BJ (cell line): ENCODE data around the gene NUDT3. TPM values are rescaled to one million over a fixed set of nuclear protein-coding genes. Genes with fewer than 3 reads are reported as not detected.

Experiments used
- CTCF ChIA-PET: fragments of 350-600 bp; formaldehyde crosslinking; extraction: SDS; loops from one replicate; lab custom pipeline; 2021; ENCODE audit warnings: antibody characterized with exemption, inconsistent platforms; lab: Yijun Ruan, JAX
- POLR2A ChIA-PET: fragments of 300-600 bp; sonication (Branson Sonifier 250); formaldehyde crosslinking; extraction: SDS; loops from one replicate; lab custom pipeline; 2021; ENCODE audit warnings: antibody characterized with exemption; lab: Charles Lee
- DNase-seq: peaks from one replicate; pipeline ENCODE4 v3.0.0-alpha.2; 2011; ENCODE audit warnings: low read depth
- H3K27me3 ChIP-seq: 2 replicates; pipeline ENCODE4 v1.6.0; 2011; ENCODE audit warnings: low read length; ENCODE audit not compliant: control insufficient read depth, insufficient read depth
- H3K36me3 ChIP-seq: 2 replicates; pipeline ENCODE4 v1.5.1; 2011; ENCODE audit warnings: low read length; ENCODE audit not compliant: control insufficient read depth, insufficient read depth
- H3K4me3 ChIP-seq: 2 replicates; pipeline ENCODE4 v1.5.1; 2011; ENCODE audit warnings: low read depth, mild to moderate bottlenecking, control low read depth, low read length
- CTCF ChIP-seq: IDR thresholded peaks from 2 replicates; pipeline ENCODE4 v1.5.1; 2011; ENCODE audit warnings: low read depth, mild to moderate bottlenecking, control low read depth, inconsistent platforms, low read length, moderate library complexity; ENCODE audit not compliant: insufficient read depth
- polyA plus RNA-seq: library from polyadenylated mRNA; depleted of rRNA; stranded (reverse); fragments of >200 nt; gene quantifications from 2 replicates; pipeline ENCODE4 v1.2.3, GENCODE V29; 2011

Gene NUDT3
- polyA plus RNA-seq, 1 experiment, result 9.6 TPM

- H3K36me3 ChIP-seq, result peaks cover 4% of the 10 kb centered on the region
- POLR2A ChIA-PET, result no interaction called here
- no peak for TF ChIP-seq CTCF
- no peaks in the 10 kb centered on the region for H3K27me3 ChIP-seq
- CTCF ChIA-PET, result interaction anchor here (1.3 to 1.5 kb wide), 2 partner anchors 80 to 117 kb away, joined by 4 to 5 read pairs; no protein-coding TSS in a partner anchor
- H3K4me3 ChIP-seq, result no peak overlapping the region
- no peak for DNase-seq
Observed at GRCh38 chr6:34276191-34276590, 116.3 kb downstream of the NUDT3 start.

- ChIA-PET POLR2A (no interaction called here), CTCF (interaction anchor here (0.6 kb wide), 1 partner anchor 78 kb away, joined by 3 read pairs; no protein-coding TSS in a partner anchor)
- H3K36me3 ChIP-seq, result peaks cover 4% of the 10 kb centered on the region
- H3K4me3 ChIP-seq, result no peak overlapping the region
- DNase-seq, result no peak
- TF ChIP-seq CTCF, result no peak
- no peaks in the 10 kb centered on the region for H3K27me3 ChIP-seq
Observed at GRCh38 chr6:34275128-34275804, 117.2 kb downstream of the NUDT3 start.

GRCh38 chr6:34274129-34274528 is 118.3 kb downstream of the NUDT3 start:
- CTCF ChIA-PET, result no interaction called here

GRCh38 chr6:34273242-34273805 is 119.1 kb downstream of the NUDT3 start:
- ChIA-PET POLR2A (no interaction called here), CTCF (interaction anchor here (0.6 kb wide), 1 partner anchor 256 kb away, joined by 3 read pairs; no protein-coding TSS in a partner anchor)
- Histone ChIP-seq H3K27me3 (no peaks in the 10 kb centered on the region), H3K36me3 (peaks cover 2% of the 10 kb centered on the region; the same call in 1 of the 2 replicates), H3K4me3 (no peak overlapping the region)
- no peak for DNase-seq
- no peak for TF ChIP-seq CTCF

More at GRCh38 chr6:34274129-34274528, 118.3 kb downstream of the NUDT3 start:
- Histone ChIP-seq H3K27me3 (no peaks in the 10 kb centered on the region), H3K36me3 (peaks cover 2% of the 10 kb centered on the region), H3K4me3 (no peak overlapping the region)
- POLR2A ChIA-PET, result no interaction called here
- no peak for DNase-seq
- no peak for TF ChIP-seq CTCF
